Fibroblast of skin of right quadriceps (primary cell): Measurements from ENCODE around the gene C1orf141.
"Not testable (repeated sequence)": the region's sequence is repeated elsewhere in the genome, so short reads cannot be mapped to it uniquely, and the experiment has no call there.

Experiments used
- DNase-seq: peaks from one replicate; pipeline ENCODE4 v3.0.0-alpha.2; 2013

Gene C1orf141

GRCh38 chr1:67141832-67142231 lies 7.1 kb upstream of the C1orf141 start:
- DNase-seq: not testable (repeated sequence)

GRCh38 chr1:67140460-67140859 lies 5.7 kb upstream of the C1orf141 start:
- no peak for DNase-seq

- DNase-seq: no peak
These were observed 4.2 kb upstream of the C1orf141 start for GRCh38 chr1:67138813-67139499.

- DNase-seq: no peak
These were observed 2.6 kb upstream of the C1orf141 start for GRCh38 chr1:67137307-67137753.

- DNase-seq: peak; percentile 92
These were observed 584 bp upstream of the C1orf141 start for GRCh38 chr1:67135354-67135753.

GRCh38 chr1:67133177-67133576 lies 1.6 kb downstream of the C1orf141 start:
- DNase-seq: no peak

GRCh38 chr1:67130673-67131072 lies 4.1 kb downstream of the C1orf141 start:
- no peak for DNase-seq

- DNase-seq: no peak
These were observed 7.8 kb downstream of the C1orf141 start for GRCh38 chr1:67126974-67127373.

GRCh38 chr1:67126111-67126746 lies 8.5 kb downstream of the C1orf141 start:
- no peak for DNase-seq

- DNase-seq: no peak
These were observed 10.3 kb downstream of the C1orf141 start for GRCh38 chr1:67124455-67124854.

GRCh38 chr1:67120855-67121619 lies 13.7 kb downstream of the C1orf141 start:
- no peak for DNase-seq

- no peak for DNase-seq
These were observed 16.1 kb downstream of the C1orf141 start for GRCh38 chr1:67118646-67119045.

- DNase-seq: peak; percentile 11
These were observed 16.6 kb downstream of the C1orf141 start for GRCh38 chr1:67118191-67118590.

GRCh38 chr1:67114162-67114561 lies 20.6 kb downstream of the C1orf141 start:
- no peak for DNase-seq

GRCh38 chr1:67110352-67110751 lies 24.4 kb downstream of the C1orf141 start:
- no peak for DNase-seq

GRCh38 chr1:67105508-67105907 lies 29.3 kb downstream of the C1orf141 start:
- DNase-seq: no peak

- DNase-seq: no peak
These were observed 31.2 kb downstream of the C1orf141 start for GRCh38 chr1:67103548-67103947.

GRCh38 chr1:67100833-67101232 lies 33.9 kb downstream of the C1orf141 start:
- no peak for DNase-seq

GRCh38 chr1:67097305-67097704 lies 37.5 kb downstream of the C1orf141 start:
- no peak for DNase-seq

- DNase-seq: no peak
These were observed 40.6 kb downstream of the C1orf141 start for GRCh38 chr1:67094191-67094590.

- DNase-seq: no peak
These were observed 45.0 kb downstream of the C1orf141 start for GRCh38 chr1:67089685-67090208.

- DNase-seq: no peak
These were observed 46.3 kb downstream of the C1orf141 start for GRCh38 chr1:67088440-67088839.

GRCh38 chr1:67085326-67085725 lies 49.4 kb downstream of the C1orf141 start:
- DNase-seq: no peak
